ENCODE results near the gene GPC5. TPM values are rescaled to one million over a fixed set of nuclear protein-coding genes. Genes with fewer than 3 reads are reported as not detected.

The GPC5 gene
- total RNA-seq, 1 donor from 2014 or later: 2.5 TPM

DNA sequence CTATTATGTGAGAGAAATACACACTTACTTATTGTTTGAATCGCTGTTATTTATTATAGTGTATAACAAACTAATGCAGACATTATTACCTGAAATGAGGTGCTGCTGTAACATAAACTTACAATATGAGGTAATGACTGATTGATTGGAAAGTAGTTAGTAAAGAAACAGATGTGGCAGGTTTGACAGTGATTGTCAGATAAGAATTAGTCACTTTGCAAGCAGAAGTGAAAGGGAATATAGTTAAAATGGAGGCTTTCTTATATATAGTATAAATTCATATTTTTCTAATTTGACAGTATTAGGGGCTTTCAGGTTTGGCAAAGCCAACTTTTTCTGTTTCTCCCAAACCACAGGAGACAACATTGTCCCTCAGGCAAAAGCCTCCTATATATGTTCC is 30.3 kb upstream of the GPC5 start:
- H3K27ac Mint-ChIP-seq: no peak overlapping the region
- H3K4me3 Mint-ChIP-seq: no peak overlapping the region

DNA sequence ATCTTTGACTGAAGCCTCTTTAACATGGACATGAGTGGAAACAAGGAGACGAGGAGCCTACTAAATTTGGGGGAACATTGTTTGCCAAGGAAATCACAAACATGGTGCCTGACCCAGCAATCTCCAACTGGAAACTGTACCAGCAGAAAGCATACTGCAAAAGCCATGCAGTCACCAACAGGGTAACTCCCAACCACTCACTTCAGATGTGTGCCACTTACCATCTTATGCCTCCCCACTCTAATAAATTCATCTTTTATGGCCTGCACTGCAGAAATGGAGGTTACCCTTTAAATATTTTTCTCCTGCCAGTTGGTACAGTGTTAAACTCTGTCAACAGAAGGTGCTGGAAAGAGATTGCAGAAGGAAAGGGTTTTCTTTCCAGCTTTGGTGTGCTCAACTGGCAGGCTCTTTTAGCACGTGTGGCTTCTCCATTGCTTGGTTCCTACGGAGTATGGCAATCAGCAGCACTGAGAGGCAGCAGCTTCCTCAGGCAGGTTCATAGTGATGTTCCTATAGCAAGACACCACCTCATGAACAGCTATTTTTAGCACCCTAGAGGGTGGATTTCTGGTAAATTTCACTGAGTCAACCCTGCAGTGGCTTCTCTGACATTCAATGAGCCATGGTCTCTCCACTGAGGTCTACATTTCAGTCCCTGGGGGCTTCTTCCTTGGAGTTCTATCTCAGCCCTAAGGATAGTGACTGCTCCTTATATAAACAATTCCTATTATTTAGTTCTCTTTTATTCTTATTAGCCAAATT is 29.6 kb upstream of the GPC5 start:
- Mint-ChIP-seq H3K9me3 (no peaks in the 10 kb centered on the region), H3K27me3 (ENCODE audit: low read depth) (no peaks in the 10 kb centered on the region), H3K36me3 (no peaks in the 10 kb centered on the region), H3K4me3 (no peak overlapping the region), H3K4me1 (peaks cover 11% of the 10 kb centered on the region), H3K27ac (no peak overlapping the region)
- TF ChIP-seq, protein P1, sequence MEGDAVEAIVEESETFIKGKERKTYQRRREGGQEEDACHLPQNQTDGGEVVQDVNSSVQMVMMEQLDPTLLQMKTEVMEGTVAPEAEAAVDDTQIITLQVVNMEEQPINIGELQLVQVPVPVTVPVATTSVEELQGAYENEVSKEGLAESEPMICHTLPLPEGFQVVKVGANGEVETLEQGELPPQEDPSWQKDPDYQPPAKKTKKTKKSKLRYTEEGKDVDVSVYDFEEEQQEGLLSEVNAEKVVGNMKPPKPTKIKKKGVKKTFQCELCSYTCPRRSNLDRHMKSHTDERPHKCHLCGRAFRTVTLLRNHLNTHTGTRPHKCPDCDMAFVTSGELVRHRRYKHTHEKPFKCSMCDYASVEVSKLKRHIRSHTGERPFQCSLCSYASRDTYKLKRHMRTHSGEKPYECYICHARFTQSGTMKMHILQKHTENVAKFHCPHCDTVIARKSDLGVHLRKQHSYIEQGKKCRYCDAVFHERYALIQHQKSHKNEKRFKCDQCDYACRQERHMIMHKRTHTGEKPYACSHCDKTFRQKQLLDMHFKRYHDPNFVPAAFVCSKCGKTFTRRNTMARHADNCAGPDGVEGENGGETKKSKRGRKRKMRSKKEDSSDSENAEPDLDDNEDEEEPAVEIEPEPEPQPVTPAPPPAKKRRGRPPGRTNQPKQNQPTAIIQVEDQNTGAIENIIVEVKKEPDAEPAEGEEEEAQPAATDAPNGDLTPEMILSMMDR (IDR thresholded peaks at IDR 0.05; ENCODE audit: unreplicated experiment): no peak
- DNase-seq (ENCODE audit: low spot score in 2 of 2, unreplicated experiment in 2 of 2): no peak

More for the DNA sequence above, 30.3 kb upstream of the GPC5 start:
- Mint-ChIP-seq H3K36me3 (no peaks in the 10 kb centered on the region), H3K9me3 (no peaks in the 10 kb centered on the region), H3K4me1 (peaks cover 11% of the 10 kb centered on the region), H3K27me3 (ENCODE audit: low read depth) (no peaks in the 10 kb centered on the region)
- DNase-seq (ENCODE audit: low spot score in 2 of 2, unreplicated experiment in 2 of 2): no peak
- TF ChIP-seq, protein P1 (IDR thresholded peaks at IDR 0.05; ENCODE audit: unreplicated experiment): no peak

DNA sequence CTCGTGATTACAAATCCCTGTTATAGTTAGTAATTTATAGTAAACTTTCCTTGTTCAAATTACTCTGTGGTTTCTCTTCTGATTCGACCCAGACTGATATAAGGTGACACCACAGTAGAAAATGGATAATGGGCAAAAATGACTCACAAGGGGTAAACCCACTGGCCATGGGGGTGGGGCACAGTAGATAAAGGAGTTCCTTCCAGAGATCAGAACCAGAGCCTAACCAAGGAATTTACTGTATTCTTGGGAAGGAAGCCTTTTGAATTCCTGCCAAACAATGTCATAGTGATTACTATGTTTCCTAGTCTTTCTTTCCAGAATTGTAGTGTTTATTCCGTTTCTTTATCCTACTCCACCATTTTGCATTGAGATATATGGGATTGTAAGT is 29.0 kb upstream of the GPC5 start:
- H3K4me1 Mint-ChIP-seq: peaks cover 11% of the 10 kb centered on the region
- H3K4me3 Mint-ChIP-seq: no peak overlapping the region
- no peaks in the 10 kb centered on the region for H3K27me3 Mint-ChIP-seq (ENCODE audit: low read depth)
- DNase-seq (ENCODE audit: low spot score in 2 of 2, unreplicated experiment in 2 of 2): no peak
- no peaks in the 10 kb centered on the region for H3K36me3 Mint-ChIP-seq
- no peaks in the 10 kb centered on the region for H3K9me3 Mint-ChIP-seq
- TF ChIP-seq, protein P1 (IDR thresholded peaks at IDR 0.05; ENCODE audit: unreplicated experiment): no peak
- no peak overlapping the region for H3K27ac Mint-ChIP-seq

DNA sequence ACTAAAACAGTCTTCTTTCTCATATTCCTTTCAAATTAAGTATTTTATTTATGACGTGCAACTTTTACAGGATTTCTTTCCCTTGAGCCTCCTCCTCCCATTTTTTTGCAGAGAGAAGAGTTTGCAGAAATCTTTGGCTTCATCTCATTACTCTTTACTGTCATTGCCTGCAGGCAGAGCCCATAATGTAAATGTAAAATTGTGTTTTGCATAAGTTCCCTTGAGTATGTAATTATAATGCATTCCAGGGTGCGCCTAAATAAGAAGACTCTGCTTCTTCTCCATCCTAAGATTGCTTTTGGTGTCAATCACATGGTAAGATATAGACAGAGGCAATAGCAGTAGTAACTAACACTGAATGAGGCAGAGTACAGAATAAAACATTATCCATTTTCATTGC is 27.9 kb upstream of the GPC5 start:
- no peak for DNase-seq (ENCODE audit: low spot score in 2 of 2, unreplicated experiment in 2 of 2)
- TF ChIP-seq, protein P1 (IDR thresholded peaks at IDR 0.05; ENCODE audit: unreplicated experiment): no peak
- Mint-ChIP-seq H3K4me3 (no peak overlapping the region), H3K9me3 (no peaks in the 10 kb centered on the region), H3K4me1 (peaks cover 11% of the 10 kb centered on the region), H3K27me3 (ENCODE audit: low read depth) (no peaks in the 10 kb centered on the region), H3K27ac (no peak overlapping the region), H3K36me3 (no peaks in the 10 kb centered on the region)

DNA sequence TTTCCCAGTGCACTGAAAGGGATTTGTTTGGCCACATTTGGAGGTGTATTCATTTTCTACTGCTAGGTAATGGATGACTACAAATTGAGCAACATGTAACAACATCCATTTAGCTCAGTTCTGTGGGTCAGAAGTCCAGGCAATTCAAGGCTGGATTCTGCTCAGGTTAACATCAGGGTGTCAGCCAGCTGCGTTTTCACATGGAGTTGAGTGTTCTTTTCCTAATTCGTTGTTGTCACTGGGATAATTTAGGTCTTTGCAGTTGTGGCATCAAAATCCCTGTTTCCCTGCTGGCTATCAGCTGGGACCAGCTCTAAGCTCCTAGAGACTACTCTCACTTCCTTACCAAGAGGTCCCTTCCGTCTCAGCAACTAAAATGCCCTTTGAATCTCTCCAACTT is 25.5 kb upstream of the GPC5 start:
- H3K27me3 Mint-ChIP-seq (ENCODE audit: low read depth): no peaks in the 10 kb centered on the region
- H3K4me3 Mint-ChIP-seq: no peak overlapping the region
- no peaks in the 10 kb centered on the region for H3K36me3 Mint-ChIP-seq
- H3K4me1 Mint-ChIP-seq: peaks cover 11% of the 10 kb centered on the region
- TF ChIP-seq, protein P1 (IDR thresholded peaks at IDR 0.05; ENCODE audit: unreplicated experiment): no peak
- no peak overlapping the region for H3K27ac Mint-ChIP-seq
- no peaks in the 10 kb centered on the region for H3K9me3 Mint-ChIP-seq
- no peak for DNase-seq (ENCODE audit: low spot score in 2 of 2, unreplicated experiment in 2 of 2)
